MM.1S (cell line): ENCODE results near the gene SMG7.

Experiments
- EZH2 ChIP-seq: fragments of 300-600 bp; sonication (generic); optimal IDR thresholded peaks from 2 replicates; pipeline ENCODE3; 2017; ENCODE audit warnings: low read depth, mild to moderate bottlenecking, antibody characterized with exemption, low read length, mixed read lengths
- EZH2phosphoT487 ChIP-seq: fragments of 300-600 bp; sonication (generic); IDR thresholded peaks from 2 replicates; pipeline ENCODE4 v1.6.1; 2018; ENCODE audit warnings: antibody characterized with exemption, low read length
- TF ChIP-seq, protein P1 (sequence below): fragments of 300-600 bp; sonication (generic); IDR thresholded peaks from 2 replicates; pipeline ENCODE4 v1.5.1; 2016; ENCODE audit warnings: antibody characterized with exemption, low read length, mixed read lengths

DNA sequence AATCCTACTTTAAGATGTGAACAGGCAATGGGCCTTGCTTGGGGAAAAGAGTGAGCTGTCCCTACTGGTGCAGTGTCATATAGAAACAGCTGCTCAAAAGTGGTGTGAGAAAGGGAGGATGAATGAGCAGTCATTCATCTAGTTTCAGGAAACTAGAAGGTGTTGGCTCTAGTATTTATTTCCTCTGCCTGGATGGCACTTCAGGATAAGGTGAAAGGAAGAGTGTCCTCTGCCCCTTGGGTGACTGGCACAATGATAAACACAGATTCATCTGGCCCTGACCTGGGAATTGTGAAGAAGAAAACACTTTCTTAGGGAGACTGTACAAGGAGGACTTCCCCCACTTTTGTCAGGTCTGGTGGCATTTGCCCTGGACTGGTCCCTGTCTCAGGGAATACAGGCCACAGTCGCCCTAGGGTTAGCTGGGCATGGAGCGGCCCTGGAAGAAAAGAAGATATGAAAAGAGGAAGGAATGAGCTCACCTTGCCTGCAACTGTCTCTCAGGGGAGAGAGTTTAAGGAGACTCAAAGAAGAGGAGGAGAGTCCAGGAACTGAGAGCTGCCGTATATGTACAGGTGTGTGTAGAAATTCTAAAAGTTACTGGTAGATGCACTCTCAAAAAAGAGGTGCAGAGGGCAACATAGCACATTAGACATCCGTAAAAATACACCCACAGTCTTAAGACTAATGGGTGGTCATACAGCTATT is 40.3 kb upstream of the SMG7 start:
- TF ChIP-seq, protein P1, sequence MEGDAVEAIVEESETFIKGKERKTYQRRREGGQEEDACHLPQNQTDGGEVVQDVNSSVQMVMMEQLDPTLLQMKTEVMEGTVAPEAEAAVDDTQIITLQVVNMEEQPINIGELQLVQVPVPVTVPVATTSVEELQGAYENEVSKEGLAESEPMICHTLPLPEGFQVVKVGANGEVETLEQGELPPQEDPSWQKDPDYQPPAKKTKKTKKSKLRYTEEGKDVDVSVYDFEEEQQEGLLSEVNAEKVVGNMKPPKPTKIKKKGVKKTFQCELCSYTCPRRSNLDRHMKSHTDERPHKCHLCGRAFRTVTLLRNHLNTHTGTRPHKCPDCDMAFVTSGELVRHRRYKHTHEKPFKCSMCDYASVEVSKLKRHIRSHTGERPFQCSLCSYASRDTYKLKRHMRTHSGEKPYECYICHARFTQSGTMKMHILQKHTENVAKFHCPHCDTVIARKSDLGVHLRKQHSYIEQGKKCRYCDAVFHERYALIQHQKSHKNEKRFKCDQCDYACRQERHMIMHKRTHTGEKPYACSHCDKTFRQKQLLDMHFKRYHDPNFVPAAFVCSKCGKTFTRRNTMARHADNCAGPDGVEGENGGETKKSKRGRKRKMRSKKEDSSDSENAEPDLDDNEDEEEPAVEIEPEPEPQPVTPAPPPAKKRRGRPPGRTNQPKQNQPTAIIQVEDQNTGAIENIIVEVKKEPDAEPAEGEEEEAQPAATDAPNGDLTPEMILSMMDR: no peak
- no peak for TF ChIP-seq EZH2
- no peak for TF ChIP-seq EZH2phosphoT487
